ENCODE results near the gene SMIM38. TPM values are rescaled to one million over a fixed set of nuclear protein-coding genes. Genes with fewer than 3 reads are reported as not detected.

SMIM38 gene
- total and polyA plus RNA-seq, 7 donors: 0.03 to 0.54 (median 0.10) TPM; not detected in 1

- no peak for TF ChIP-seq CTCF (IDR thresholded peaks at IDR 0.05)
- WGBS, 3 donors: 9 to 30% (median 20%) methylated on average over 39 to 44 of the region's 44 CpGs
- peak overlapping the region; percentile 11 for H3K4me3 ChIP-seq
Observed at GRCh38 chr11:69157156-69157821, 1.6 kb downstream of the SMIM38 start.

GRCh38 chr11:69157822-69158231 lies 2.1 kb downstream of the SMIM38 start:
- intact Hi-C loops (cut with DNase I): no loop called here
- DNase-seq (no peak), ATAC-seq (peak in 1 of 4 donors; percentile 6)
- 61 to 78% (median 64%) methylated on average over 11 to 15 of the region's 15 CpGs for WGBS, 3 donors
- H3K4me1 ChIP-seq: no peaks in the 10 kb centered on the region
- H3K36me3 ChIP-seq (ENCODE audit: insufficient read depth in 1 of 2, low read depth in 1 of 2): no peaks in the 10 kb centered on the region
- H3K9me3 ChIP-seq: no peaks in the 10 kb centered on the region
- no peak overlapping the region for H3K4me3 ChIP-seq
- H3K27ac ChIP-seq: no peak overlapping the region
- peaks cover 0 to 18% (median 10%) of the 10 kb centered on the region in 3 donors for H3K27me3 ChIP-seq (ENCODE audit: insufficient read depth in 3 of 3, low read length in 2 of 3)
- no peak for TF ChIP-seq CTCF (IDR thresholded peaks at IDR 0.05)

More at GRCh38 chr11:69157156-69157821, 1.6 kb downstream of the SMIM38 start:
- H3K4me1 ChIP-seq: no peaks in the 10 kb centered on the region
- no peaks in the 10 kb centered on the region for H3K9me3 ChIP-seq
- ATAC-seq: peak; percentile 19 to 54 (median 24)
- H3K36me3 ChIP-seq (ENCODE audit: insufficient read depth in 1 of 2, low read depth in 1 of 2): no peaks in the 10 kb centered on the region
- intact Hi-C loops (cut with DNase I): no loop called here
- peaks cover 0 to 18% (median 10%) of the 10 kb centered on the region in 3 donors for H3K27me3 ChIP-seq (ENCODE audit: insufficient read depth in 3 of 3, low read length in 2 of 3)
- no peak overlapping the region for H3K27ac ChIP-seq
- DNase-seq: peak in 1 of 2 donors; percentile 32

- no peak for DNase-seq
- Histone ChIP-seq H3K4me3 (no peak overlapping the region), H3K27me3 (ENCODE audit: insufficient read depth in 3 of 3, low read length in 2 of 3) (peaks cover 0 to 18% (median 10%) of the 10 kb centered on the region in 3 donors), H3K27ac (no peak overlapping the region), H3K9me3 (no peaks in the 10 kb centered on the region), H3K4me1 (no peaks in the 10 kb centered on the region), H3K36me3 (ENCODE audit: insufficient read depth in 1 of 2, low read depth in 1 of 2) (no peaks in the 10 kb centered on the region)
- 67 to 81% (median 72%) methylated on average over 21 of the region's 21 CpGs for WGBS, 3 donors
- TF ChIP-seq CTCF (IDR thresholded peaks at IDR 0.05): no peak
- ATAC-seq: no peak
- intact Hi-C loops (cut with DNase I): no loop called here
Observed at GRCh38 chr11:69158301-69159149, 2.8 kb downstream of the SMIM38 start.

- no peaks in the 10 kb centered on the region for H3K4me1 ChIP-seq
Observed at GRCh38 chr11:69159150-69159852, 3.6 kb downstream of the SMIM38 start.

More at GRCh38 chr11:69159150-69159852, 3.6 kb downstream of the SMIM38 start:
- Histone ChIP-seq H3K27ac (no peak overlapping the region), H3K4me3 (no peak overlapping the region), H3K36me3 (ENCODE audit: insufficient read depth in 1 of 2, low read depth in 1 of 2) (no peaks in the 10 kb centered on the region), H3K9me3 (no peaks in the 10 kb centered on the region), H3K27me3 (ENCODE audit: insufficient read depth in 3 of 3, low read length in 2 of 3) (peaks cover 0 to 18% (median 10%) of the 10 kb centered on the region in 3 donors)
- DNase-seq: no peak
- WGBS, 3 donors: 80 to 92% (median 83%) methylated on average over 19 of the region's 19 CpGs
- no peak for TF ChIP-seq CTCF (IDR thresholded peaks at IDR 0.05)
- intact Hi-C loops (cut with DNase I): no loop called here
- ATAC-seq: no peak
